ENCODE measurements around the gene GPAM.
A peak's percentile ranks its signal among the peaks of the same experiment; 100 is the strongest.
"Not testable (repeated sequence)": the region's sequence is repeated elsewhere in the genome, so short reads cannot be mapped to it uniquely, and the experiment has no call there.

GPAM gene, protein sequence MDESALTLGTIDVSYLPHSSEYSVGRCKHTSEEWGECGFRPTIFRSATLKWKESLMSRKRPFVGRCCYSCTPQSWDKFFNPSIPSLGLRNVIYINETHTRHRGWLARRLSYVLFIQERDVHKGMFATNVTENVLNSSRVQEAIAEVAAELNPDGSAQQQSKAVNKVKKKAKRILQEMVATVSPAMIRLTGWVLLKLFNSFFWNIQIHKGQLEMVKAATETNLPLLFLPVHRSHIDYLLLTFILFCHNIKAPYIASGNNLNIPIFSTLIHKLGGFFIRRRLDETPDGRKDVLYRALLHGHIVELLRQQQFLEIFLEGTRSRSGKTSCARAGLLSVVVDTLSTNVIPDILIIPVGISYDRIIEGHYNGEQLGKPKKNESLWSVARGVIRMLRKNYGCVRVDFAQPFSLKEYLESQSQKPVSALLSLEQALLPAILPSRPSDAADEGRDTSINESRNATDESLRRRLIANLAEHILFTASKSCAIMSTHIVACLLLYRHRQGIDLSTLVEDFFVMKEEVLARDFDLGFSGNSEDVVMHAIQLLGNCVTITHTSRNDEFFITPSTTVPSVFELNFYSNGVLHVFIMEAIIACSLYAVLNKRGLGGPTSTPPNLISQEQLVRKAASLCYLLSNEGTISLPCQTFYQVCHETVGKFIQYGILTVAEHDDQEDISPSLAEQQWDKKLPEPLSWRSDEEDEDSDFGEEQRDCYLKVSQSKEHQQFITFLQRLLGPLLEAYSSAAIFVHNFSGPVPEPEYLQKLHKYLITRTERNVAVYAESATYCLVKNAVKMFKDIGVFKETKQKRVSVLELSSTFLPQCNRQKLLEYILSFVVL

DNA sequence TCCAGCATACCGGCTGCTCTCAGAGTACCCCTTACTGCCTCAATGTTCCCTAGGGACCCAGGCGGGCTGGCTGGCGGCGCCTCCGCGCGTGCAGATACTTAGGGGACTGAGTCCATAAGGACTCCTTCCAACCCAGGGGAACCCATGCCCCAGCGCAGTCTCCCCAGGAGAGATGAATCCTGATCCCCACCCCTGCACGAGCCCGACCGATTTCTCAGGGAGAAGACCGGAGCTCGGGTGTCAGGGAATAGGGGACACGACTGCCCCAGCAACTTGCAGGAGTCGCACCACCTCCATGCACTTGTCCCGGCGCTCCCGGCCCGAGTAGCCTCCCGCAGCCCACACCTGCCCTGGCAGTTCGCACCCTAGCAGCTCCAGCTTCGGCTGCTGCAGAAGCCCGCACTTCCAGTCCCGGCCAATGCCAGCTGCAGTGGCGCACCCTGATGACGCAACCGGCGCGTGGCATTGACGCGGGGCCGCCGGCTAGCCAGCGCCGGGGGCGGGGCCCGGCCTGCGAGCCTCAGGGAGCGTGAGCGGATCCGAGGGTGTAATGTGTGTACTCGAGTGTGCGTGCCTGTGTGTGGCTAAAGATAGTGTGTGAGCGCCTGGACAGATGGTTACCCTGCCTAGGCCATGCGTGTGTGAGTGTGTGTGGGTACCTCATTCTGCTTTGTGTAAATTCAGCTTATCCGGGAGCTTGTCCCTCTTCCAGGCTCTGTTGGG lies at the start of gene GPAM:
Gene GPAM, minus strand, starts transcription at position 437 of the 723 bp plus-strand sequence. CDS start 1,981 bp downstream, outside the sequence.
- H3K36me3 ChIP-seq (ENCODE audit: control insufficient read depth in 1 of 2, insufficient read depth in 2 of 2, low read length in 2 of 2), result peaks cover 0 to 12% of the 10 kb centered on the region in 2 donors
- peak within 1 kb of the TSS; percentile 87 to 97 for H3K4me3 ChIP-seq (ENCODE audit: low read depth in 1 of 2, low read length in 2 of 2)
- H3K9ac ChIP-seq (ENCODE audit: low read depth in 1 of 2, low read length in 2 of 2), result peak within 1 kb of the TSS; percentile 77 to 80
- H3K4me1 ChIP-seq (ENCODE audit: control insufficient read depth in 1 of 2, insufficient read depth in 2 of 2, low read length in 2 of 2), result peaks cover 11 to 17% of the 10 kb centered on the region in 2 donors
- H3K9me3 ChIP-seq (ENCODE audit: control insufficient read depth in 1 of 2, low read length in 2 of 2), result peaks cover 0 to 1% of the 10 kb centered on the region in 2 donors
- peak within 1 kb of the TSS; percentile 26 for H3K27ac ChIP-seq (ENCODE audit: low read depth, low read length)
- no peaks in the 10 kb centered on the region for H3K27me3 ChIP-seq (ENCODE audit: control insufficient read depth in 1 of 2, insufficient read depth in 2 of 2, low read length in 2 of 2)

DNA sequence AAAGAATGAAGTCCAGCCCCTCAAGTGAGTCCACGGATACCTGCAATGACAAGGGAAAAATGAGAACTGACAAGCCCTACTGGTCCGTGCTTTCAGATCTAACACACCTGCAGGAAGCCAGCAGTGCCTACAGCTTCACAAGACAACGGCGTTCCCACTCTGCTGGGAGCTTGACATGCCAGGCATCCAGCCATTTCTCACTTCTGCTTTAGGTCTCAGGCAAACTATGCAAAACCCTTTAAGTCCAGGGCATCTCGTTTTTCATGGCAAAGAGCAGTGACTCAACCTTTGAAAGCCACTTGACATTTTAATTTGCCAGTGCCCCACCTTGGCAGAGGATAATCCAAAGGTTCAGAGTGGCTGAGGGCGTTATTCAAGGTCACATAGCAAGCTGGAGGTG lies 49.1 kb upstream of the GPAM start:
- no peaks in the 10 kb centered on the region for H3K9me3 ChIP-seq (ENCODE audit: control insufficient read depth in 1 of 2, low read length in 2 of 2)
- no peaks in the 10 kb centered on the region for H3K36me3 ChIP-seq (ENCODE audit: control insufficient read depth in 1 of 2, insufficient read depth in 2 of 2, low read length in 2 of 2)
- no peak overlapping the region for H3K4me3 ChIP-seq (ENCODE audit: low read depth in 1 of 2, low read length in 2 of 2)
- H3K4me1 ChIP-seq (ENCODE audit: control insufficient read depth in 1 of 2, insufficient read depth in 2 of 2, low read length in 2 of 2), result no peaks in the 10 kb centered on the region
- H3K9ac ChIP-seq (ENCODE audit: low read depth in 1 of 2, low read length in 2 of 2), result no peak overlapping the region
- no peaks in the 10 kb centered on the region for H3K27me3 ChIP-seq (ENCODE audit: control insufficient read depth in 1 of 2, insufficient read depth in 2 of 2, low read length in 2 of 2)
- H3K27ac ChIP-seq (ENCODE audit: low read depth, low read length), result no peak overlapping the region

DNA sequence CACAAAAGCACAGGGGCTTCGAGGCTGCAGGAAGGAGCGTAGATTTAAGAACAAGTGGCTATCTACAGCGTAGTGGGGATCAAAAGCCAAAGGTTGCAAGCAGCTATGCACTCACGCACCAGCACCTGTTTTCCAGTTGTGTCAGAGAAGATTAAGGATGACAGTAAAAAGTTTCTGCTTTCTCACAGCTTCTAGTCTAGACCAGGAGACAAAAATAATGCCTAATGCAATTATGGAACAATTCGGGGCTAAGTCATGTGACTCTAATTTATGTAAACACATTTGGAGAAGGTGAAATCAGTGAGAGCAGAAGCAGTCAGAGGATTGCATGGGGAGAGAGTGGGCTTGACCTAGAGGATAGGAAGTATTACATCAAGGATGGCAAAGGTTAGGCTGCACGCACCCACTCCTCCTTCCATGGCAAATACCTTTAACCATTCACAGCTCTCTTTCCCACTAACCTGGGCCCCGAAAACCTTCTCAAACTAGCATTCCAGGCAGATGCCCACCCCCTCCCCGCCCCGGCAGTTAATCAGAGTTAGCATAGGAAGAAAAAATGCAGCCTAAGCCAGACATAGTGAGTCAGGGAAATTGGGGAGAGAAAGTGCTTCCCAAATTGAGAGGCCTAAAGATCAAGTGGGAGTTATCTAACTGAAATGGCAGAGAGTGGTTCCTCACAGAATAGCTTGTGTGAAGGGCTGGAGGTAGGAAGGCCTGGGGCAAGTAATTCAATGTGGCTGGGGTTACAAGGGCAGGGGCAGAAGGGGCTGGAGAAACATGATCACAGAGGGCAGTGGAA lies 48.2 kb upstream of the GPAM start:
- Histone ChIP-seq H3K9ac (ENCODE audit: low read depth in 1 of 2, low read length in 2 of 2) (no peak overlapping the region), H3K4me3 (ENCODE audit: low read depth in 1 of 2, low read length in 2 of 2) (no peak overlapping the region), H3K4me1 (ENCODE audit: control insufficient read depth in 1 of 2, insufficient read depth in 2 of 2, low read length in 2 of 2) (no peaks in the 10 kb centered on the region), H3K27ac (ENCODE audit: low read depth, low read length) (no peak overlapping the region), H3K36me3 (ENCODE audit: control insufficient read depth in 1 of 2, insufficient read depth in 2 of 2, low read length in 2 of 2) (no peaks in the 10 kb centered on the region), H3K27me3 (ENCODE audit: control insufficient read depth in 1 of 2, insufficient read depth in 2 of 2, low read length in 2 of 2) (no peaks in the 10 kb centered on the region), H3K9me3 (ENCODE audit: control insufficient read depth in 1 of 2, low read length in 2 of 2) (no peaks in the 10 kb centered on the region)

DNA sequence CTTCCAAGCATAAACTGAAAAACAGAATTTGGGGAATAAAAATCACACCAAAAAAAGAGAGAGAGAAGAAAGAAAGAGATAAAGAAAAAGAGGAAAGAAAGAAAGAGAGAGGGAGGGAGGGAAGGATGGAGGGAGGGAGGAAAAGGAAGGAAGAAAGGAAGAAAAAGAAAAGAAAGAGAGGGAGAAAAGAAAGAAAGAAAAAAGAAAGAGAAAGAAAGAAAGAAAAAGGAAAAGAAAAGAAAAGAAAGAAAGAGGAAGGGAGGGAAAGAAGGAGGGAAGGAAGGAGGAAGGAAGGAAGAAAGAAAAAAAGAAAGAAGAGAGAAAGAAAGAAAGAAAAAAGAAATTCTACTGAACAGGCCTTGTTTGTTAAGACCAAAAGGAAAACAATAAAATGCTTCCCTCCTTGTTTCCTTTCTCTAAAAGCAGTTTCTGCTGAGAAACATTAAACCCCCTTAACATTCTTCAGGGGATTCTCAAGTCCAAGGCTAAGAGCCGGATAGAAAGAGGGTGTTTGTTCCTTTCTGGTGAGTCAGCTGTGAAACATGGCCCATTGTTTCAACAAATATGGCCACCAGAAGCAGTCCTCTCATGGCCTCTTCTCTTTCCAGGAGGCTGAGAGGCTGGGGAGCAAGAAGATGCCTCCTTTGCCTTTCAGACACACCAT lies 46.9 kb upstream of the GPAM start:
- no peaks in the 10 kb centered on the region for H3K4me1 ChIP-seq (ENCODE audit: control insufficient read depth in 1 of 2, insufficient read depth in 2 of 2, low read length in 2 of 2)
- H3K27ac ChIP-seq (ENCODE audit: low read depth, low read length), result no peak overlapping the region
- H3K9me3 ChIP-seq (ENCODE audit: control insufficient read depth in 1 of 2, low read length in 2 of 2), result no peaks in the 10 kb centered on the region
- H3K9ac ChIP-seq (ENCODE audit: low read depth in 1 of 2, low read length in 2 of 2), result no peak overlapping the region
- H3K36me3 ChIP-seq (ENCODE audit: control insufficient read depth in 1 of 2, insufficient read depth in 2 of 2, low read length in 2 of 2), result no peaks in the 10 kb centered on the region
- no peak overlapping the region for H3K4me3 ChIP-seq (ENCODE audit: low read depth in 1 of 2, low read length in 2 of 2)
- H3K27me3 ChIP-seq (ENCODE audit: control insufficient read depth in 1 of 2, insufficient read depth in 2 of 2, low read length in 2 of 2), result no peaks in the 10 kb centered on the region

DNA sequence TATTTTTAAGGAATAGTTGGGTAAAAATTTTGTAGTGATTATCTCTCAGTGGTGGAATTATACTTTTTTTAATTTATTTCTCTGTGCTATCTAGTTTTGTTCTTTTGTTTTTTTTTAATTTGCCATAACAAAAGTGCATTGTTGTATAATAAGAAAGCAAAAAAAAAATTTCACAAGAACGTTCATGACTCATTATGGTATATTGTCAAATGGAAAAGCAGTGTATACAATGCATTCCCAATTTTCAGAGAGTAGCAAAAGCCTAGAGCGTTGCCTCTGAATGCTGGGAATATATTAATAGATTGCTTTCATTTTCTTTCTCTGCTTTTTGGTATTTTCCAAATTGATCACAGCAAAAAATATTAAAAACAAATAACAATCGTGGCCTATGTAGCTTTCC lies 46.3 kb upstream of the GPAM start:
- no peak overlapping the region for H3K27ac ChIP-seq (ENCODE audit: low read depth, low read length)
- no peak overlapping the region for H3K9ac ChIP-seq (ENCODE audit: low read depth in 1 of 2, low read length in 2 of 2)
- no peaks in the 10 kb centered on the region for H3K27me3 ChIP-seq (ENCODE audit: control insufficient read depth in 1 of 2, insufficient read depth in 2 of 2, low read length in 2 of 2)
- no peaks in the 10 kb centered on the region for H3K36me3 ChIP-seq (ENCODE audit: control insufficient read depth in 1 of 2, insufficient read depth in 2 of 2, low read length in 2 of 2)
- H3K9me3 ChIP-seq (ENCODE audit: control insufficient read depth in 1 of 2, low read length in 2 of 2), result no peaks in the 10 kb centered on the region
- H3K4me3 ChIP-seq (ENCODE audit: low read depth in 1 of 2, low read length in 2 of 2), result no peak overlapping the region
- H3K4me1 ChIP-seq (ENCODE audit: control insufficient read depth in 1 of 2, insufficient read depth in 2 of 2, low read length in 2 of 2), result no peaks in the 10 kb centered on the region

DNA sequence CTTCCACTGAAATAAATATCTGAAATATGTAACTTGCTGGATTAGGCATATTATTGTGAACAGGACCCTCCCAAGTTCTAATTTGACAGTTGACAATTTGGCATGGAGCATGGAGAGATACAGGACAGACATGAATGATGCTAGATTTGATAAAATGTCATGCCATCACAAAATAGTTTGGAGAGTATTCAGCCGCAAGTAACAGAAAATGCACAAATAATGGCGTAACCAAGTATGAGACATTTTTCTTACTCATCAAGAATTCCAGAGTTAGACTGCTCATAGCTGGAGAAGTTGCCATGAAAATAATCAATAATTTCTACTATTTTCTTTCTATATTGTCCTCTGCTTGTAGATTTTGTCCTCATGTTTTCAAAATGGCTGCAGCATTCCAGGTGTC lies 45.5 kb upstream of the GPAM start:
- no peak overlapping the region for H3K4me3 ChIP-seq (ENCODE audit: low read depth in 1 of 2, low read length in 2 of 2)
- no peaks in the 10 kb centered on the region for H3K4me1 ChIP-seq (ENCODE audit: control insufficient read depth in 1 of 2, insufficient read depth in 2 of 2, low read length in 2 of 2)
- no peaks in the 10 kb centered on the region for H3K36me3 ChIP-seq (ENCODE audit: control insufficient read depth in 1 of 2, insufficient read depth in 2 of 2, low read length in 2 of 2)
- H3K27me3 ChIP-seq (ENCODE audit: control insufficient read depth in 1 of 2, insufficient read depth in 2 of 2, low read length in 2 of 2), result no peaks in the 10 kb centered on the region
- H3K9me3 ChIP-seq (ENCODE audit: control insufficient read depth in 1 of 2, low read length in 2 of 2), result no peaks in the 10 kb centered on the region
- no peak overlapping the region for H3K9ac ChIP-seq (ENCODE audit: low read depth in 1 of 2, low read length in 2 of 2)
- no peak overlapping the region for H3K27ac ChIP-seq (ENCODE audit: low read depth, low read length)

DNA sequence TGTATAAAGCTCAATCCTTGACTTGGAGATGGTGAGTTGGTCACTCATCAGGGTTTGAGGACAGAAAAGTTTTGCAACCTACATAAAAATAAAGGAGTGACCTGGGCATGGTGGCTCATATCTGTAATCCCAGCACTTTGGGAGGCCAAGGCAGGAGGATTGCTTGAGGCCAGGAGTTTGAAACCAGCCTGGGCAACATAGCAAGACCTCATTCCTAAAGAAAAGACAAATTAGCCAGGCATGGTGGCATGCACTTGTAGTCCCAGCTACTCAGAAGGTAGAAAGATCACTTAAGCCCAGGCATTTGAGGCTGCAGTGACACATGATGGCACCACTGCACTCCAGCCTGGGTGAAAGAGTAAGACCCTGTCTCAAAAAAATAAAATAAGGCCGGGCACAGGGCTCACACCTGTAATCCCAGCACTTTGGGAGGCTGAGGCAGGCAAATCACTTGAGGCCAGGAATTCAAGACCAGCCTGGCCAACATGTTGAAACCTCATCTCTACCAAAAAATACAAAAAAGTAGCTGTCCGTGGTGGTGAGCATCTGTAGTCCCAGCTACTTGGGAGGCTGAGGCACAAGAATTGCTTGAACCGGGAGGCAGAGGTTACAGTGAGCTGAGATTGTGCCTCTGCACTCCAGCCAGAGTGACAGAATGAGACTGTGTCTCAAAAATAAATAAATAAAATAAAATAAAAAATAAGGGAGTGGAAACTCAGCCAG lies 45.0 kb upstream of the GPAM start:
- not testable (repeated sequence) for H3K9me3 ChIP-seq (ENCODE audit: control insufficient read depth in 1 of 2, low read length in 2 of 2); H3K9ac ChIP-seq (ENCODE audit: low read depth in 1 of 2, low read length in 2 of 2); H3K36me3 ChIP-seq (ENCODE audit: control insufficient read depth in 1 of 2, insufficient read depth in 2 of 2, low read length in 2 of 2); H3K4me1 ChIP-seq (ENCODE audit: control insufficient read depth in 1 of 2, insufficient read depth in 2 of 2, low read length in 2 of 2); H3K27me3 ChIP-seq (ENCODE audit: control insufficient read depth in 1 of 2, insufficient read depth in 2 of 2, low read length in 2 of 2); H3K4me3 ChIP-seq (ENCODE audit: low read depth in 1 of 2, low read length in 2 of 2); H3K27ac ChIP-seq (ENCODE audit: low read depth, low read length)

DNA sequence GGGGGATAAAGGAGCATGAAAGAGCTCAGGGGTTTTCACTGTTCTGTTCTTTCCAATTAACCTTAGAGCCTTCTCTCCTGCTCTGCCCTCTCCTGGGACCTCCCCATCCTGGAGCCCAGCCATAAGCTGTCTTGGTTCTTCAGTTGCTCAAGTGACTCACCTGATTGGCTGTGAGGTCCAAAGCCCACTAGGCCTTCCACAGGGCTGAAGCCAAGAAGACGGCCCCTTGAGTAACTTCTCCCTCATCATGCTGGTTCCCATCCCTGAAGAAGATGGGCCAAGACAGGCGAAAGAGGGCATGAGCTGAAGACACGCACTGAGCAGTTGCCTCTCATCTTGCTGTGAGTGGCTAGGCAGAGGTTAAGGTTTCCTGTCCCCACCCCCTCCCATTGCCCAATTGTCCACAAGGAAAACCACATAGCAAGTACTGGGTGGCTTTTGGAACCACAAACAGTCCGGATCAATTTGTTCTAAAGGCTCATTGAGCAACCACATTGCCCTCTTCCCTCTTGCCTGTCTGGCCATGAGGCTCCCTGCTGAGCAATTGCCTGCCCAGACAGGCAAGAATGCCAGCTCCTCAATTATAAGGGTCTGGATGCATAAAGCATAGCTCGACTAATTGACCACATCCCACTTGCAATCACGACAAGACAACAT lies 43.9 kb upstream of the GPAM start:
- no peak overlapping the region for H3K9ac ChIP-seq (ENCODE audit: low read depth in 1 of 2, low read length in 2 of 2)

More for the DNA sequence above, 43.9 kb upstream of the GPAM start:
- H3K9me3 ChIP-seq (ENCODE audit: control insufficient read depth in 1 of 2, low read length in 2 of 2), result no peaks in the 10 kb centered on the region
- H3K4me3 ChIP-seq (ENCODE audit: low read depth in 1 of 2, low read length in 2 of 2), result no peak overlapping the region
- H3K36me3 ChIP-seq (ENCODE audit: control insufficient read depth in 1 of 2, insufficient read depth in 2 of 2, low read length in 2 of 2), result no peaks in the 10 kb centered on the region
- H3K4me1 ChIP-seq (ENCODE audit: control insufficient read depth in 1 of 2, insufficient read depth in 2 of 2, low read length in 2 of 2), result no peaks in the 10 kb centered on the region
- H3K27me3 ChIP-seq (ENCODE audit: control insufficient read depth in 1 of 2, insufficient read depth in 2 of 2, low read length in 2 of 2), result no peaks in the 10 kb centered on the region
- H3K27ac ChIP-seq (ENCODE audit: low read depth, low read length), result no peak overlapping the region

Data from duodenal mucosa (tissue), 2 donors.